Thymus (tissue), 11 donors: Measurements from ENCODE around the gene ATF6. TPM values are rescaled to one million over a fixed set of nuclear protein-coding genes. Genes with fewer than 3 reads are reported as not detected.

Experiments used
- DNase-seq, 9 donors: peaks; one replicate each; pipeline ENCODE4 v3.0.0-alpha.2; 2013; ENCODE audit warnings: low spot score in 9 of 9, low read depth in 6 of 9, missing footprints in 1 of 9
- H3K27ac ChIP-seq, 2 donors: one replicate each; pipeline ENCODE4 v1.5.1; 2013; ENCODE audit warnings: control low read depth in 1 of 2, low read depth in 1 of 2, low read length in 1 of 2, mild to moderate bottlenecking in 1 of 2, moderate library complexity in 1 of 2
- H3K27me3 ChIP-seq, 2 donors: one replicate each; pipeline ENCODE4 v1.5.1; 2013; ENCODE audit warnings: low read length in 1 of 2; ENCODE audit not compliant: control insufficient read depth in 2 of 2, insufficient read depth in 1 of 2
- H3K36me3 ChIP-seq, 2 donors: one replicate each; pipeline ENCODE4 v1.5.1; 2013; ENCODE audit warnings: low read length in 1 of 2, mild to moderate bottlenecking in 1 of 2, moderate library complexity in 1 of 2; ENCODE audit not compliant: control insufficient read depth in 2 of 2, insufficient read depth in 2 of 2
- H3K4me1 ChIP-seq, 2 donors: one replicate each; pipeline ENCODE4 v1.5.1; 2013; ENCODE audit warnings: low read length in 2 of 2; ENCODE audit not compliant: control insufficient read depth in 2 of 2, insufficient read depth in 2 of 2
- H3K4me3 ChIP-seq, 2 donors: one replicate each; pipeline ENCODE4 v1.5.1; 2013; ENCODE audit warnings: low read length in 2 of 2, control low read depth in 1 of 2, mild to moderate bottlenecking in 1 of 2
- H3K9me3 ChIP-seq, 2 donors: one replicate each; pipeline ENCODE4 v1.5.1; 2013; ENCODE audit warnings: low read length in 1 of 2, mild to moderate bottlenecking in 1 of 2; ENCODE audit not compliant: control insufficient read depth in 2 of 2, insufficient read depth in 1 of 2
- WGBS: extraction: QIAGEN DNeasy Blood & Tissue Kit; methylation state at CpG from one replicate; pipeline ENCODE4 v1.1.7; 2013; 5-methylcytosine and 5-hydroxymethylcytosine counted together
- polyA plus RNA-seq: library from polyadenylated mRNA; stranded (reverse); fragments of 200-250 nt; gene quantifications from one replicate; pipeline ENCODE4 v1.2.3, GENCODE V29; 2013
- total RNA-seq: library from RNA; stranded (reverse); fragments of 120-200 nt; gene quantifications from one replicate; pipeline ENCODE4 v1.2.4, GENCODE V29; 2013
- donor health status: healthy.

The ATF6 gene
- total and polyA plus RNA-seq, 2 donors: 6.5 to 12.7 TPM

GRCh38 chr1:161869291-161869690 lies 103.2 kb downstream of the ATF6 start:
- H3K4me3 ChIP-seq: no peak overlapping the region
- no peaks in the 10 kb centered on the region for H3K4me1 ChIP-seq
- no peak overlapping the region for H3K27ac ChIP-seq
- DNase-seq: no peak
- no peaks in the 10 kb centered on the region for H3K9me3 ChIP-seq
- no peaks in the 10 kb centered on the region for H3K27me3 ChIP-seq
- no peaks in the 10 kb centered on the region for H3K36me3 ChIP-seq

GRCh38 chr1:161872506-161872905 lies 106.4 kb downstream of the ATF6 start:
- no peaks in the 10 kb centered on the region for H3K27me3 ChIP-seq
- WGBS: 94% methylated on average over 2 of the region's 2 CpGs
- no peaks in the 10 kb centered on the region for H3K4me1 ChIP-seq
- H3K4me3 ChIP-seq: no peak overlapping the region
- DNase-seq: no peak
- no peaks in the 10 kb centered on the region for H3K36me3 ChIP-seq
- no peaks in the 10 kb centered on the region for H3K9me3 ChIP-seq
- H3K27ac ChIP-seq: no peak overlapping the region

GRCh38 chr1:161879261-161879660 lies 113.1 kb downstream of the ATF6 start:
- no peaks in the 10 kb centered on the region for H3K4me1 ChIP-seq
- DNase-seq: no peak
- H3K9me3 ChIP-seq: no peaks in the 10 kb centered on the region
- 98% methylated on average over 1 of the region's 1 CpG for WGBS
- H3K27ac ChIP-seq: no peak overlapping the region
- H3K36me3 ChIP-seq: no peaks in the 10 kb centered on the region
- H3K27me3 ChIP-seq: no peaks in the 10 kb centered on the region
- H3K4me3 ChIP-seq: no peak overlapping the region

GRCh38 chr1:161884475-161884874 lies 118.4 kb downstream of the ATF6 start:
- 98% methylated on average over 2 of the region's 2 CpGs for WGBS
- Histone ChIP-seq H3K4me1 (no peaks in the 10 kb centered on the region), H3K9me3 (no peaks in the 10 kb centered on the region), H3K4me3 (no peak overlapping the region), H3K36me3 (peaks cover 7 to 8% of the 10 kb centered on the region in 2 donors), H3K27me3 (no peaks in the 10 kb centered on the region), H3K27ac (no peak overlapping the region)
- DNase-seq: no peak

GRCh38 chr1:161885003-161885402 lies 118.9 kb downstream of the ATF6 start:
- Histone ChIP-seq H3K4me1 (no peaks in the 10 kb centered on the region), H3K27me3 (no peaks in the 10 kb centered on the region), H3K4me3 (no peak overlapping the region), H3K27ac (no peak overlapping the region), H3K36me3 (peaks cover 7 to 8% of the 10 kb centered on the region in 2 donors), H3K9me3 (no peaks in the 10 kb centered on the region)
- WGBS: 97% methylated on average over 1 of the region's 1 CpG
- no peak for DNase-seq

GRCh38 chr1:161885759-161886158 lies 119.6 kb downstream of the ATF6 start:
- 96% methylated on average over 1 of the region's 1 CpG for WGBS
- Histone ChIP-seq H3K4me1 (no peaks in the 10 kb centered on the region), H3K4me3 (no peak overlapping the region), H3K36me3 (peaks cover 9 to 14% of the 10 kb centered on the region in 2 donors), H3K27ac (no peak overlapping the region), H3K27me3 (no peaks in the 10 kb centered on the region), H3K9me3 (no peaks in the 10 kb centered on the region)
- DNase-seq: no peak

GRCh38 chr1:161886589-161886988 lies 120.5 kb downstream of the ATF6 start:
- WGBS: 99% methylated on average over 5 of the region's 5 CpGs

GRCh38 chr1:161887730-161888287 lies 121.7 kb downstream of the ATF6 start:
- H3K9me3 ChIP-seq: no peaks in the 10 kb centered on the region
- H3K36me3 ChIP-seq: peaks cover 14 to 23% of the 10 kb centered on the region in 2 donors
- no peak overlapping the region for H3K4me3 ChIP-seq
- no peaks in the 10 kb centered on the region for H3K27me3 ChIP-seq
- no peaks in the 10 kb centered on the region for H3K4me1 ChIP-seq
- DNase-seq: no peak
- H3K27ac ChIP-seq: no peak overlapping the region
- WGBS: 96% methylated on average over 3 of the region's 3 CpGs

More at GRCh38 chr1:161886589-161886988, 120.5 kb downstream of the ATF6 start:
- Histone ChIP-seq H3K27ac (no peak overlapping the region), H3K4me1 (no peaks in the 10 kb centered on the region), H3K27me3 (no peaks in the 10 kb centered on the region), H3K4me3 (no peak overlapping the region), H3K9me3 (no peaks in the 10 kb centered on the region), H3K36me3 (peaks cover 14 to 22% of the 10 kb centered on the region in 2 donors)
- DNase-seq: no peak

GRCh38 chr1:161890574-161890973 lies 124.5 kb downstream of the ATF6 start:
- no peak overlapping the region for H3K4me3 ChIP-seq
- no peaks in the 10 kb centered on the region for H3K27me3 ChIP-seq
- no peak for DNase-seq
- H3K9me3 ChIP-seq: no peaks in the 10 kb centered on the region
- H3K4me1 ChIP-seq: no peaks in the 10 kb centered on the region
- no peak overlapping the region for H3K27ac ChIP-seq
- H3K36me3 ChIP-seq: peaks cover 14 to 23% of the 10 kb centered on the region in 2 donors
- 98% methylated on average over 22 of the region's 22 CpGs for WGBS
